ENCODE measurements around the gene SEMA4A.

DNA sequence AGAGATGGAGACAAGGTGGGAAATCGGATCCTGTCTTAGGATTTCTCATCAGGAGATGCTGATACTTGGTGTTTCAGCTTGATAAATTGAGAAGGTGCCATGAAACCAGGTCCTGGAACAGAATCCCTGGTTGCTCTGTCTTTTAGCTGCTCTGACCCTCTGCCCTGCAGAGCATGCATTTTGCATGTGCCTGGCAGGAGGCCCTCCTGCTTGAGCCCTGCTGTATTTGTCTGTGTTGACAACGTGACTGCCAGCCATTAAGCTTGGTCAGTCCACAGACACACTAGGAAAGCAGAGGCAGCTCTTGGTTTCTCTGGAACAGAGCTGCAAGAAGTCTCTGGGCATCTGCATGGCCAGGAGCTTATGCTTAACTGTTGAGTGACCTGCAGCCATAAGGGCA is 43.1 kb downstream of the SEMA4A start:
- TF ChIP-seq, protein P1, sequence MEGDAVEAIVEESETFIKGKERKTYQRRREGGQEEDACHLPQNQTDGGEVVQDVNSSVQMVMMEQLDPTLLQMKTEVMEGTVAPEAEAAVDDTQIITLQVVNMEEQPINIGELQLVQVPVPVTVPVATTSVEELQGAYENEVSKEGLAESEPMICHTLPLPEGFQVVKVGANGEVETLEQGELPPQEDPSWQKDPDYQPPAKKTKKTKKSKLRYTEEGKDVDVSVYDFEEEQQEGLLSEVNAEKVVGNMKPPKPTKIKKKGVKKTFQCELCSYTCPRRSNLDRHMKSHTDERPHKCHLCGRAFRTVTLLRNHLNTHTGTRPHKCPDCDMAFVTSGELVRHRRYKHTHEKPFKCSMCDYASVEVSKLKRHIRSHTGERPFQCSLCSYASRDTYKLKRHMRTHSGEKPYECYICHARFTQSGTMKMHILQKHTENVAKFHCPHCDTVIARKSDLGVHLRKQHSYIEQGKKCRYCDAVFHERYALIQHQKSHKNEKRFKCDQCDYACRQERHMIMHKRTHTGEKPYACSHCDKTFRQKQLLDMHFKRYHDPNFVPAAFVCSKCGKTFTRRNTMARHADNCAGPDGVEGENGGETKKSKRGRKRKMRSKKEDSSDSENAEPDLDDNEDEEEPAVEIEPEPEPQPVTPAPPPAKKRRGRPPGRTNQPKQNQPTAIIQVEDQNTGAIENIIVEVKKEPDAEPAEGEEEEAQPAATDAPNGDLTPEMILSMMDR (IDR thresholded peaks at IDR 0.05) = no peak
- no peak for TF ChIP-seq POLR2A (IDR thresholded peaks at IDR 0.05)

Data from uterus (tissue), 2 donors.